ENCODE results near the gene PTPRN2. TPM values are rescaled to one million over a fixed set of nuclear protein-coding genes. Genes with fewer than 3 reads are reported as not detected.

The PTPRN2 gene
- total RNA-seq, 2 experiments from 2014 or later, result 0.70 TPM; not detected in 1

DNA sequence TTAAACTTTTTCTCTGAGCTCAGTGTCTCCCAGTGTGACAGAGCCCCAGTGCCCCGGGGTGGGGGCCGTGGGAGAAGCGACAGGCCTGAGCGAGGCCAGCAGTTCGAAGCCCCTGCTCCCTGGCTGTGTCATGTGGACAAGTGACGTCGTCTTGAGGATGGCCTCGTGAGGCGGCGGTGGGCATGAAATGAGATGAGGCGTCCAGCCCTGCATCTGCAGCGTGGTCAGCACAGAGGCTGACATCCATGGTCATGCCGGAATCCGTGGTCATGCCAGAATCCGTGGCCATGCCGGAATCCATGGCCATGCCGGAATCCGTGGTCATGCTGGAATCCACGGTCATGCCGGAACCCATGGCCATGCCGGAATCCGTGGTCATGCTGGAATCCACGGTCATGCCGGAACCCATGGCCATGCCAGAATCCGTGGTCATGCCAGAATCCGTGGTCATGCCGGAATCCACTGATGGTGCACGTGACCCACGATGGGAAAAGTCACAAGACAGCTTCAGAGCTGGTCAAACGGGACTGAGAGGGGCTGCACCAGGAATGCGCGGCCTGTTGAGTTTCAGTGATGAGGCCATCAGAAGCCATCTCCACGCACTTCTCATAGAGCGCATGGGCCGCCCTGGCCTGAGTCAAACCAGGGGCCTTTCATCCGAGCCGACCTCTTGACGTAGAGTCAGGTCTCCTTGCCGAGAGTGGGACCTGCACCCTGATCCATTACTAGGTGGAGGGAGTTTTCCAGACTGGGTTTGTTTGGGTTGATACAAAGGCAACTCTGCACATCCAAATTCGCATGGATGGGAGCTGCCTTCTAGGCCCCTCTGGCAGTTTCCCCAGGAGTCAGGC lies 342.5 kb downstream of the PTPRN2 start:
- H3K27ac ChIP-seq (ENCODE audit: low read depth, low read length, poor library complexity, severe bottlenecking), result no peak overlapping the region
- H3K79me2 ChIP-seq (ENCODE audit: insufficient read depth, low read depth, low read length), result no peaks in the 10 kb centered on the region
- no peak for DNase-seq (ENCODE audit: low spot score)
- H3K4me1 ChIP-seq (ENCODE audit: insufficient read depth, low read length, poor library complexity, severe bottlenecking), result no peaks in the 10 kb centered on the region
- H3K9me2 ChIP-seq (ENCODE audit: insufficient read depth, low read length), result no peaks in the 10 kb centered on the region
- intact Hi-C loops (cut with micrococcal nuclease; ENCODE audit: unreplicated experiment), result no loop called here
- no peak overlapping the region for H3K4me2 ChIP-seq (ENCODE audit: low read length)
- no peaks in the 10 kb centered on the region for H4K20me1 ChIP-seq (ENCODE audit: insufficient read depth, low read length)
- CTCF ChIA-PET (ENCODE audit: unreplicated experiment), result no interaction called here
- POLR2A ChIA-PET, result no interaction called here
- no peaks in the 10 kb centered on the region for H3K36me3 ChIP-seq (ENCODE audit: insufficient read depth, low read length)
- no peak overlapping the region for H2AFZ ChIP-seq (ENCODE audit: low read length)
- BruUV-seq (replicated peaks), result no TSS peak
- no peaks in the 10 kb centered on the region for H3K9me3 ChIP-seq (ENCODE audit: low read length)
- H3K4me3 ChIP-seq (ENCODE audit: low read depth, low read length, poor library complexity, severe bottlenecking), result no peak overlapping the region
- TF ChIP-seq, protein P1, sequence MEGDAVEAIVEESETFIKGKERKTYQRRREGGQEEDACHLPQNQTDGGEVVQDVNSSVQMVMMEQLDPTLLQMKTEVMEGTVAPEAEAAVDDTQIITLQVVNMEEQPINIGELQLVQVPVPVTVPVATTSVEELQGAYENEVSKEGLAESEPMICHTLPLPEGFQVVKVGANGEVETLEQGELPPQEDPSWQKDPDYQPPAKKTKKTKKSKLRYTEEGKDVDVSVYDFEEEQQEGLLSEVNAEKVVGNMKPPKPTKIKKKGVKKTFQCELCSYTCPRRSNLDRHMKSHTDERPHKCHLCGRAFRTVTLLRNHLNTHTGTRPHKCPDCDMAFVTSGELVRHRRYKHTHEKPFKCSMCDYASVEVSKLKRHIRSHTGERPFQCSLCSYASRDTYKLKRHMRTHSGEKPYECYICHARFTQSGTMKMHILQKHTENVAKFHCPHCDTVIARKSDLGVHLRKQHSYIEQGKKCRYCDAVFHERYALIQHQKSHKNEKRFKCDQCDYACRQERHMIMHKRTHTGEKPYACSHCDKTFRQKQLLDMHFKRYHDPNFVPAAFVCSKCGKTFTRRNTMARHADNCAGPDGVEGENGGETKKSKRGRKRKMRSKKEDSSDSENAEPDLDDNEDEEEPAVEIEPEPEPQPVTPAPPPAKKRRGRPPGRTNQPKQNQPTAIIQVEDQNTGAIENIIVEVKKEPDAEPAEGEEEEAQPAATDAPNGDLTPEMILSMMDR (conservative IDR thresholded peaks at IDR 0.05; ENCODE audit: low read length), result no peak
- TF ChIP-seq EZH2phosphoT487 (IDR thresholded peaks at IDR 0.05; ENCODE audit: borderline replicate concordance, low read depth, low read length), result no peak

DNA sequence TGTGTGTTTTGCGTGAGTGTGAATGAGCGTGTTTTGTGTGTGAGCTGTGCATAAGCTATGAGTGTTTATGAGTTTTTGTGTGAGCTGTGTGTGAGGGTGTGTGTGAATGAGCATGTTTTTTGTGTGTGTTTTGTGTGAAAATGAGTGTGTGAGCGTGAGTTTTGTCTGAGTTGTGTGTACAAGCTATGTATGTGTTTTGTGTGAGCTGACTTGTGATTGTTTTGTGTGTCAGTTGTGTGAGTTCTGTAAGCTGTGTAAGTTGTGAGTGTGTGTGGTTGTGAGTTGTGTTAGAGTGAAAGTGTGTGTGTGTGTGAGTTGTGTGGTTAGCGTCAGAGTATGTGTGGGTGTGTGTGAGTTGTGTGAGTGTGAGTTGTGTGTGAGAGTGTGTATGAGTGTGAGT lies 343.2 kb downstream of the PTPRN2 start:
- Histone ChIP-seq H3K27ac (ENCODE audit: low read depth, low read length, poor library complexity, severe bottlenecking) (no peak overlapping the region), H4K20me1 (ENCODE audit: insufficient read depth, low read length) (no peaks in the 10 kb centered on the region), H2AFZ (ENCODE audit: low read length) (no peak overlapping the region), H3K9me2 (ENCODE audit: insufficient read depth, low read length) (no peaks in the 10 kb centered on the region), H3K9me3 (ENCODE audit: low read length) (no peaks in the 10 kb centered on the region), H3K79me2 (ENCODE audit: insufficient read depth, low read depth, low read length) (no peaks in the 10 kb centered on the region), H3K4me3 (ENCODE audit: low read depth, low read length, poor library complexity, severe bottlenecking) (no peak overlapping the region), H3K36me3 (ENCODE audit: insufficient read depth, low read length) (no peaks in the 10 kb centered on the region), H3K4me2 (ENCODE audit: low read length) (no peak overlapping the region), H3K4me1 (ENCODE audit: insufficient read depth, low read length, poor library complexity, severe bottlenecking) (no peaks in the 10 kb centered on the region)
- CTCF ChIA-PET (ENCODE audit: unreplicated experiment), result no interaction called here
- DNase-seq (ENCODE audit: low spot score), result no peak
- no TSS peak for BruUV-seq (replicated peaks)
- no peak for TF ChIP-seq EZH2phosphoT487 (IDR thresholded peaks at IDR 0.05; ENCODE audit: borderline replicate concordance, low read depth, low read length)
- TF ChIP-seq, protein P1 (conservative IDR thresholded peaks at IDR 0.05; ENCODE audit: low read length), result no peak
- intact Hi-C loops (cut with micrococcal nuclease; ENCODE audit: unreplicated experiment), result no loop called here
- POLR2A ChIA-PET, result no interaction called here

DNA sequence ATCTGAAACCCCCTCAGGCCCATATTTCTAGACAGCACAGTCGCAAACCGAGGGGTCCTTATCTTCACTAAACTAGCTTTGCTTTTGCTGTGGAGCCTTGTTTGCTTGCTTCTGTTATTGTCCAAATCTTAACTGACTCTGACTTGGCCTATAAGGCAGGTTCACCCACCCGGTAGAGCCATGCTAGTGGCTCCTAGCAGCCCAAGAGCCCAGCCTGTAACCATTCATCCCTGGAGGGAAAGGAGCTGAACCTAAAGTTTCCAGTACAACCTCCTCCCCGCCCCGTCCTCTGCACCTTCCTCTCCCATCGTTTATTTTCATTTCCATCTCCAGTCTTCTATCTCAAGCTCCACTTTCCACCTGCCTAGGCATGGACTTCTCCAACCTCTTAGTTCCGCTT lies 345.7 kb downstream of the PTPRN2 start:
- intact Hi-C loops (cut with micrococcal nuclease; ENCODE audit: unreplicated experiment), result no loop called here

More for the DNA sequence above, 345.7 kb downstream of the PTPRN2 start:
- BruUV-seq (replicated peaks), result no TSS peak
- Histone ChIP-seq H3K27ac (ENCODE audit: low read depth, low read length, poor library complexity, severe bottlenecking) (no peak overlapping the region), H3K9me3 (ENCODE audit: low read length) (no peaks in the 10 kb centered on the region), H2AFZ (ENCODE audit: low read length) (no peak overlapping the region), H4K20me1 (ENCODE audit: insufficient read depth, low read length) (no peaks in the 10 kb centered on the region), H3K4me3 (ENCODE audit: low read depth, low read length, poor library complexity, severe bottlenecking) (no peak overlapping the region), H3K4me1 (ENCODE audit: insufficient read depth, low read length, poor library complexity, severe bottlenecking) (no peaks in the 10 kb centered on the region), H3K79me2 (ENCODE audit: insufficient read depth, low read depth, low read length) (no peaks in the 10 kb centered on the region), H3K36me3 (ENCODE audit: insufficient read depth, low read length) (no peaks in the 10 kb centered on the region), H3K4me2 (ENCODE audit: low read length) (no peak overlapping the region), H3K9me2 (ENCODE audit: insufficient read depth, low read length) (no peaks in the 10 kb centered on the region)
- no peak for DNase-seq (ENCODE audit: low spot score)
- ChIA-PET CTCF (ENCODE audit: unreplicated experiment) (no interaction called here), POLR2A (interaction anchor here (0.6 kb wide), 1 partner anchor 1668 kb away, joined by 3 read pairs; no protein-coding TSS in a partner anchor)
- TF ChIP-seq EZH2phosphoT487 (IDR thresholded peaks at IDR 0.05; ENCODE audit: borderline replicate concordance, low read depth, low read length), result no peak
- TF ChIP-seq, protein P1 (conservative IDR thresholded peaks at IDR 0.05; ENCODE audit: low read length), result no peak

Measured in OCI-LY7 (cell line).